Endometrial microvascular endothelial cells (primary cell): ENCODE measurements around the gene CDX4. TPM values are rescaled to one million over a fixed set of nuclear protein-coding genes. Genes with fewer than 3 reads are reported as not detected.
"Not testable (repeated sequence)": the region's sequence is repeated elsewhere in the genome, so short reads cannot be mapped to it uniquely, and the experiment has no call there.

Experiments
- in situ Hi-C: cut with HindIII; loops from 2 replicates; pipeline ENCODE4 v1.10.0; 2017; ENCODE audit warnings: low sequenced_read_pairs, low pct_unique_long_range_greater_than_20kb; ENCODE audit errors: inconsistent ontology term
- total RNA-seq: library from RNA; depleted of rRNA; stranded (reverse); fragments of >200 nt; gene quantifications from one replicate; pipeline ENCODE4 v1.2.3, GENCODE V29; 2015; ENCODE audit errors: inconsistent ontology term

Gene CDX4
- not detected for total RNA-seq

GRCh38 chrX:73446831-73447230 lies at the start of gene CDX4:
Gene CDX4, plus strand, starts transcription at chrX:73447053. Its CDS starts 201 bp downstream, at chrX:73447254.
- in situ Hi-C loops: no loop called here

- in situ Hi-C loops: no loop called here
These were observed 48.5 kb upstream of the CDX4 start for GRCh38 chrX:73398185-73398914.

DNA sequence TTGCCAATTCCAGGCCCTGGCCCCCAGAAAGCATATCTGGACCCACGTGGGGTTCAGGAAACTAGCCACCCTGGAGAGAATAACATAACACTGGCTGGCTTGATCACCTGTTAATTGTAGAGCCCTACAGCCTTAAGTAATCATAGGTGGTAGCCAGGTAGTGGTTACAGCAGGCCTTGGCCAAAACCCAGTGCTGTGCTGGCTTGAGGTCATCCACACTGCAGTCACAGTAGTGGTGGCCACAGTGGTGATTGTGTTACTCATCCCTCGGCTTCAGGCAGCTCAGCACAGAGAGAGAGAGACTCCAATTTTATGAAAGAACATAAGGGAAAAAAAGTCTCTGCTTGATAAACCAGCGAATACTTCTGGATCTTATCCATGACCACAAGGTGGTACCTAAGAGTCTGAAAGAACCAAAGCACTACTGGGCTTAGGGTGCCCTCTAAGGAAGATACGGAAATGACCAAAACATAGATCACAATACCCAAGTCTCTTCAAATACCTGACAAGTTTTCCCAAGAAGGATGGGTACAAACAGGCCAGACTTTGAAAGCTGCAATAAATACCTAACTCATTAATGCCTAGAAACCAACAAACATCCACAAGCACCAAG lies 46.6 kb upstream of the CDX4 start:
- in situ Hi-C loops: no loop called here

- in situ Hi-C loops: no loop called here
These were observed 45.1 kb upstream of the CDX4 start for GRCh38 chrX:73401591-73402266.

- in situ Hi-C loops: no loop called here
These were observed 33.9 kb upstream of the CDX4 start for GRCh38 chrX:73412930-73413329.

GRCh38 chrX:73447311-73447794 lies 500 bp downstream of the CDX4 start:
- in situ Hi-C loops: no loop called here

- in situ Hi-C loops: no loop called here
These were observed 1.5 kb downstream of the CDX4 start for GRCh38 chrX:73448379-73448778.

DNA sequence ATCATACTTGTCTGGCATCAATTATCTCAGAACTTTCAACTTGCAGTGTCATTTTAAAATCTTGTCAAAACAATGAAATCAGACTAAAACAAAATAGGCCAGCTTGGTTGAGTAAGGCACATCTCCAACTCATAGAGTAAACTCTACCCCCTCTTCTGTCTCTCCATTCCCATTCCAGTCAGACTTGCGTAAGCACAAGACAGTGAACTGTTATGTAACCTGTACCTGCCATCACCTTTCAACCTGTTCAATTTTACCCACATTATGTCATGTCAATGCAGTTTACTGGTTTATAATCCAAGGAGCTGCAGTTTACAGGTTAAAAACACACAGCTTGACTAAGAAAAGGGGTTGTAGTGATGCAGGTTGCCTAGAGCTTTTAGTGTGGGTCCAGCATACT lies 8.3 kb downstream of the CDX4 start:
- in situ Hi-C loops: no loop called here

GRCh38 chrX:73457306-73457705 lies 10.5 kb downstream of the CDX4 start:
- in situ Hi-C loops: no loop called here

DNA sequence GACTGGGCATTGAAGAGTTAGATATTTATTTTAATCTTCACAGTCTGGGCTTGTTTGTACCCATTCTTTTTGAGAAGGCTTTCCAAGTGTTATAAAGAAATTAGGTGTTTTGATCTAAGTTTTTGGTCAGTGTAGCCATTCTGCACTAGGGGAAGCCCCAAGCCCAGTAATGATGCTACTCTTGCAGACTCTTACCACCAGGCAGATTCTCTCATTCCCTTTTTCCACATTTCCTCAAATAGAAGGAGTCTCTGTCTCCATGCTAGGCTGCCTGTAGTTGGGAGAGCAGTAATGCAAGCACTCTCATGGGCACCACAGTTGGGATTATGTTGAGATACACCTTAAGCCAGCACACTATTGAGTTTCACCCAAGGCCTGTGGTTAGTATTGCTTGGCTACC lies 21.5 kb downstream of the CDX4 start:
- in situ Hi-C loops: no loop called here

- in situ Hi-C loops: no loop called here
These were observed 32.1 kb downstream of the CDX4 start for GRCh38 chrX:73478961-73479360.

DNA sequence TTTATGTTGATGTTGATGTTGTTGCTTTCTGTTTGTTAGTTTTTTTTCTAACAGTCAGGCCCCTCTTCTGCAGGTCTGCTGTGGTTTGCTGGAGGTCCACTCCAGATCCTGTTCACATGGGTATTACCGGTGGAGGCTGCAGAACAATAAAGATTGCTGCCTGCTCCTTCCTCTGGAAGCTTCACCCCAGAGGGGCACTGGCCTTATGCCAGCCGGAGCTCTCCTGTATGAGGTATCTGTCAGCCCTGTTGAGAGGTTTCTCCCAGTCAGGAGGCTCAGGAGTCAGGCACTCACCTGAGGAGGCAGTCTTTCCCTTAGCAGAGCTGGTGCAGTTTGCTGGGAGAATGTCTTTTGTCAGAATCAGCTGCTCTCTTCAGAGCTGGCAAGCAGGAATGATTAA lies 34.7 kb downstream of the CDX4 start:
- in situ Hi-C loops: no loop called here

DNA sequence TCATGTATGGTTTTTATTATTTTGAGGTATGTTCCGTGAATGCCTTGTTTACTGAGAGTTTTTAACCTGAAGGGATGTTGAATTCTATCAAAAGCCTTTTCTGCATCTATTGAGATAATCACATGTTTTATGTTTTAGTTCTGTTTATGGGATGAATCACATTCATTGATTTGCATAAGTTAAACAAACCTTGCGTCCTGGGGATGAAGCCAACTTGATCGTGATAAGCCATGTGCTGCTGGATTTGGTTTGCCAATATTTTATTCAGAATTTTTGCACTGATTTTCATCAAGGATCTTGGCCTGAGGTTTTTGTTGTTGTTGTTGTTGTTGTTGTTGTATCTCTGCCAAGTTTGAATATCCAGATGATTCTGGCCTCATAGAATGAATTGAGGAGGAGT lies 43.8 kb downstream of the CDX4 start:
- in situ Hi-C loops: no loop called here

GRCh38 chrX:73492178-73492577 lies 45.3 kb downstream of the CDX4 start:
- in situ Hi-C loops: not testable (repeated sequence)

Other genes with a start within 250 kb of the CDX4 start
- 0.46 TPM for gene NAP1L2, start 232.2 kb upstream of the CDX4 start, total RNA-seq
- 7.2 TPM for gene CHIC1, start 116.1 kb downstream of the CDX4 start, total RNA-seq